Kidney epithelial cell (primary cell): ENCODE data around the gene OSBPL2. TPM values are rescaled to one million over a fixed set of nuclear protein-coding genes. Genes with fewer than 3 reads are reported as not detected.

Experiments used
- DNase-seq: peaks from one replicate; pipeline ENCODE4 v3.0.0-alpha.2; 2010; ENCODE audit warnings: low read depth
- H3K27me3 ChIP-seq: 2 replicates; pipeline ENCODE4 v1.6.0; 2011; ENCODE audit warnings: low read length; ENCODE audit not compliant: control insufficient read depth, insufficient read depth
- H3K36me3 ChIP-seq: 2 replicates; pipeline ENCODE4 v1.5.1; 2011; ENCODE audit warnings: low read length; ENCODE audit not compliant: control insufficient read depth, insufficient read depth
- H3K4me3 ChIP-seq: 2 replicates; pipeline ENCODE4 v1.5.1; 2011; ENCODE audit warnings: low read depth, mild to moderate bottlenecking, control low read depth, low read length
- CTCF ChIP-seq: IDR thresholded peaks from 2 replicates; pipeline ENCODE4 v1.5.1; 2011; ENCODE audit warnings: mild to moderate bottlenecking, moderate library complexity, low read length, control low read depth, inconsistent platforms; ENCODE audit not compliant: insufficient read depth, poor library complexity, severe bottlenecking
- total RNA-seq: library from RNA; depleted of rRNA; stranded (reverse); fragments of >200 nt; gene quantifications from 2 replicates; pipeline ENCODE4 v1.2.3, GENCODE V29; 2015

The OSBPL2 gene
- total RNA-seq, 1 donor from 2014 or later: 26.5 TPM

- no peak for TF ChIP-seq CTCF
- no peak for DNase-seq
- H3K4me3 ChIP-seq: no peak overlapping the region
- H3K27me3 ChIP-seq: peaks cover 90% of the 10 kb centered on the region
- no peaks in the 10 kb centered on the region for H3K36me3 ChIP-seq
Observed at GRCh38 chr20:62223571-62223970, 14.8 kb upstream of the OSBPL2 start.

- DNase-seq: no peak
- H3K36me3 ChIP-seq: no peaks in the 10 kb centered on the region
- H3K4me3 ChIP-seq: no peak overlapping the region
- TF ChIP-seq CTCF: no peak
- peaks cover 87% of the 10 kb centered on the region for H3K27me3 ChIP-seq
Observed at GRCh38 chr20:62224113-62224855, 14.0 kb upstream of the OSBPL2 start.

- Histone ChIP-seq H3K27me3 (peaks cover 83% of the 10 kb centered on the region), H3K36me3 (no peaks in the 10 kb centered on the region), H3K4me3 (no peak overlapping the region)
- TF ChIP-seq CTCF: no peak
- no peak for DNase-seq
Observed at GRCh38 chr20:62225026-62225425, 13.3 kb upstream of the OSBPL2 start.

- Histone ChIP-seq H3K27me3 (peaks cover 75% of the 10 kb centered on the region), H3K4me3 (no peak overlapping the region), H3K36me3 (no peaks in the 10 kb centered on the region)
- DNase-seq: no peak
- no peak for TF ChIP-seq CTCF
Observed at GRCh38 chr20:62225820-62226635, 12.3 kb upstream of the OSBPL2 start.

GRCh38 chr20:62226707-62227590 is 11.4 kb upstream of the OSBPL2 start:
- Histone ChIP-seq H3K4me3 (no peak overlapping the region), H3K36me3 (no peaks in the 10 kb centered on the region), H3K27me3 (peaks cover 66% of the 10 kb centered on the region)
- TF ChIP-seq CTCF: no peak
- no peak for DNase-seq
